Upper lobe of left lung (tissue), 6 donors: Measurements from ENCODE around the gene PDC. TPM values are rescaled to one million over a fixed set of nuclear protein-coding genes. Genes with fewer than 3 reads are reported as not detected.

Source experiments
- ATAC-seq, 2 donors: fragments of 200-7000 bp; cut with Tn5 transposase; one replicate each; pipeline ENCODE4 v1.9.1; 2022; ENCODE audit warnings: mild to moderate bottlenecking in 2 of 2, moderate library complexity in 2 of 2; ENCODE audit not compliant: low FRiP score in 2 of 2
- DNase-seq, 2 donors: peaks; one replicate each; pipeline ENCODE4 v3.0.0-alpha.2; 2019 to 2020
- H3K27ac ChIP-seq, 4 donors: fragments of 200-600 bp; sonication (generic); one replicate each; pipeline ENCODE4 v1.5.1; 2016 to 2019
- H3K27me3 ChIP-seq, 4 donors: fragments of 200-600 bp; sonication (generic); one replicate each; pipeline ENCODE4 v1.5.1; 2017 to 2019
- H3K36me3 ChIP-seq, 4 donors: fragments of 200-600 bp; sonication (generic); one replicate each; pipeline ENCODE4 v1.5.1; 2016 to 2019
- H3K4me1 ChIP-seq, 4 donors: fragments of 200-600 bp; sonication (generic); one replicate each; pipeline ENCODE4 v1.5.1; 2018 to 2019
- H3K4me3 ChIP-seq, 4 donors: fragments of 200-600 bp; sonication (generic); one replicate each; pipeline ENCODE4 v1.5.1; 2017 to 2019; ENCODE audit warnings: mild to moderate bottlenecking in 2 of 4, moderate library complexity in 1 of 4
- H3K9me3 ChIP-seq, 4 donors: fragments of 200-600 bp; sonication (generic); one replicate each; pipeline ENCODE4 v1.5.1; 2018 to 2019
- CTCF ChIP-seq, 6 experiments: fragments of 450-650 bp in 4 of 6; fragments of 200-600 bp in 2 of 6; sonication (generic) in 2 of 6; IDR thresholded peaks; one replicate each; pipeline ENCODE4 v1.5.1; 2016 to 2019; ENCODE audit warnings: antibody characterized with exemption in 6 of 6
- EP300 ChIP-seq, 4 donors: sonication (generic); formaldehyde crosslinking; IDR thresholded peaks; one replicate each; pipeline ENCODE4 v1.5.1; 2017; ENCODE audit warnings: antibody characterized with exemption in 4 of 4, control low read depth in 2 of 4
- POLR2A ChIP-seq, 4 donors: fragments of 450-650 bp; IDR thresholded peaks; one replicate each; pipeline ENCODE4 v1.5.1; 2016 to 2017; ENCODE audit warnings: antibody characterized with exemption in 4 of 4, mild to moderate bottlenecking in 2 of 4
- POLR2AphosphoS5 ChIP-seq, 2 donors: sonication (generic); formaldehyde crosslinking; IDR thresholded peaks; one replicate each; pipeline ENCODE4 v1.5.1; 2017; ENCODE audit warnings: antibody characterized with exemption in 2 of 2
- WGBS, 2 donors: methylation state at CpG; one replicate each; pipeline ENCODE4 v1.1.5; 2017 to 2018; 5-methylcytosine and 5-hydroxymethylcytosine counted together
- total RNA-seq, 6 donors: library from RNA; depleted of rRNA in 4 of 6; stranded (reverse); fragments of >200 nt in 4 of 6; gene quantifications; one replicate each; pipeline versions ENCODE4 v1.1.0 to v1.2.1, GENCODE V29; 2016 to 2021
- donor health status: DM: no; HTN: no; CAD: no; lungs with moderate emphysema.
- donor health status: DM: no; HTN: yes; CAD: no; lungs with severe emphysema.

PDC gene
- total RNA-seq = not detected

GRCh38 chr1:186461014-186461413 lies at the start of gene PDC:
Gene PDC, minus strand, starts transcription at chr1:186461114. Its CDS starts 11,655 bp downstream, at chr1:186449459.
- H3K27me3 ChIP-seq = no peaks in the 10 kb centered on the region
- H3K4me3 ChIP-seq = no peak within 1 kb of the TSS
- H3K27ac ChIP-seq = no peak within 1 kb of the TSS
- no peak for TF ChIP-seq EP300 (IDR thresholded peaks at IDR 0.05)
- no peak for TF ChIP-seq POLR2A (IDR thresholded peaks at IDR 0.05)
- ATAC-seq (no peak), DNase-seq (no peak)
- H3K4me1 ChIP-seq = no peaks in the 10 kb centered on the region
- H3K9me3 ChIP-seq = no peaks in the 10 kb centered on the region
- WGBS, 2 donors = 92 to 95% methylated on average over 2 of the region's 2 CpGs
- H3K36me3 ChIP-seq = no peaks in the 10 kb centered on the region

- TF ChIP-seq EP300 (IDR thresholded peaks at IDR 0.05) (peak in 1 of 4 donors; percentile 45), POLR2A (IDR thresholded peaks at IDR 0.05) (no peak), POLR2AphosphoS5 (IDR thresholded peaks at IDR 0.05) (no peak)
- DNase-seq = no peak
- WGBS, 2 donors = 71 to 77% methylated on average over 2 of the region's 2 CpGs
- Histone ChIP-seq H3K4me1 (no peaks in the 10 kb centered on the region), H3K27ac (no peak overlapping the region), H3K27me3 (no peaks in the 10 kb centered on the region), H3K9me3 (peaks cover 0 to 12% (median 4%) of the 10 kb centered on the region in 4 donors), H3K36me3 (no peaks in the 10 kb centered on the region), H3K4me3 (no peak overlapping the region)
- ATAC-seq = no peak
Observed at GRCh38 chr1:186503190-186503589, 42.3 kb upstream of the PDC start.

GRCh38 chr1:186502087-186502486 lies 41.2 kb upstream of the PDC start:
- Histone ChIP-seq H3K9me3 (peaks cover 0 to 12% (median 4%) of the 10 kb centered on the region in 4 donors), H3K27me3 (no peaks in the 10 kb centered on the region), H3K4me1 (no peaks in the 10 kb centered on the region), H3K27ac (no peak overlapping the region), H3K4me3 (no peak overlapping the region), H3K36me3 (no peaks in the 10 kb centered on the region)
- ATAC-seq (no peak), DNase-seq (no peak)
- TF ChIP-seq CTCF (IDR thresholded peaks at IDR 0.05) = no peak
- no peak for TF ChIP-seq POLR2AphosphoS5 (IDR thresholded peaks at IDR 0.05)

- Histone ChIP-seq H3K9me3 (peaks cover 0 to 2% (median under 1%) of the 10 kb centered on the region in 4 donors), H3K4me1 (no peaks in the 10 kb centered on the region), H3K27ac (no peak overlapping the region), H3K36me3 (no peaks in the 10 kb centered on the region), H3K4me3 (no peak overlapping the region), H3K27me3 (no peaks in the 10 kb centered on the region)
- no peak for TF ChIP-seq CTCF (IDR thresholded peaks at IDR 0.05)
- no peak for TF ChIP-seq EP300 (IDR thresholded peaks at IDR 0.05)
- TF ChIP-seq POLR2AphosphoS5 (IDR thresholded peaks at IDR 0.05) = no peak
- no peak for TF ChIP-seq POLR2A (IDR thresholded peaks at IDR 0.05)
- DNase-seq (no peak), ATAC-seq (no peak)
- WGBS, 2 donors = 79 to 83% methylated on average over 1 of the region's 1 CpG
Observed at GRCh38 chr1:186500804-186501203, 39.9 kb upstream of the PDC start.

GRCh38 chr1:186499571-186499970 lies 38.7 kb upstream of the PDC start:
- Histone ChIP-seq H3K36me3 (no peaks in the 10 kb centered on the region), H3K4me1 (no peaks in the 10 kb centered on the region), H3K27me3 (no peaks in the 10 kb centered on the region), H3K27ac (no peak overlapping the region), H3K4me3 (no peak overlapping the region), H3K9me3 (no peaks in the 10 kb centered on the region)
- DNase-seq (no peak), ATAC-seq (no peak)
- WGBS, 2 donors = 86 to 97% methylated on average over 1 of the region's 1 CpG
- TF ChIP-seq POLR2AphosphoS5 (IDR thresholded peaks at IDR 0.05) (no peak), EP300 (IDR thresholded peaks at IDR 0.05) (no peak), CTCF (IDR thresholded peaks at IDR 0.05) (no peak)

- no peak for DNase-seq
- TF ChIP-seq POLR2A (IDR thresholded peaks at IDR 0.05) (no peak), CTCF (IDR thresholded peaks at IDR 0.05) (no peak), POLR2AphosphoS5 (IDR thresholded peaks at IDR 0.05) (no peak), EP300 (IDR thresholded peaks at IDR 0.05) (no peak)
- no peak for ATAC-seq
- no peak overlapping the region for H3K4me3 ChIP-seq
- H3K9me3 ChIP-seq = no peaks in the 10 kb centered on the region
- H3K36me3 ChIP-seq = no peaks in the 10 kb centered on the region
- peak overlapping the region in 2 of 4 donors; percentile 4 to 17 for H3K27ac ChIP-seq
- no peaks in the 10 kb centered on the region for H3K4me1 ChIP-seq
- WGBS, 2 donors = 69 to 84% methylated on average over 4 of the region's 4 CpGs
- H3K27me3 ChIP-seq = no peaks in the 10 kb centered on the region
Observed at GRCh38 chr1:186498695-186499389, 37.9 kb upstream of the PDC start.
